SK-N-MC (cell line): Measurements from ENCODE around the gene TEDDM1.

ENCODE experiments used
- EZH2 ChIP-seq: fragments of 200-600 bp; sonication (generic); IDR thresholded peaks from one replicate; pipeline ENCODE4 v1.6.1; 2017; ENCODE audit warnings: antibody characterized with exemption
- FOXP2 ChIP-seq: optimal IDR thresholded peaks from 2 replicates; pipeline ENCODE3; 2011; ENCODE audit warnings: mild to moderate bottlenecking, moderate library complexity; ENCODE audit not compliant: insufficient read depth; ENCODE audit errors: extremely low read length, control extremely low read depth
- POLR2AphosphoS5 ChIP-seq: IDR thresholded peaks from 2 replicates; pipeline ENCODE4 v1.6.1; 2012; ENCODE audit warnings: mild to moderate bottlenecking, low read depth, low read length, borderline replicate concordance

DNA sequence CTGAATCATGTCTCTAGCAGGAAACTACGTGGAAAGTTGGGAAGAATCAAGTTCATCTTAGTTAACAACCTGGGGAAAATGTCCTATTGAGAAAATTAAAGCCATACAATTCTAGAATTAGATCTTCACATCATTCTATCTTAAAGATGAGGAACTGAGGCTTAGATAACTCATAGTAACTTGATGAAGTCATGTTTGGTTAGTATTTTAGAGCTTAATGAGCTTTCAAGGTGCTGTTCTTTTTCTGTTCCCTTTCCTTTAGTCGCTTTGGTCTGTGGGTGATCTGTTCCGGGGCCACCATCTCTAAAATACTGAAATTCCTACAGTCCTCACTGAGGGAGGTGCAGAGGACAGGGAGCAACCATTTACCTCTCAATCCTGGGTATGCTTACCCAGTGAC, 4.6 kb downstream of the TEDDM1 start:
- no peak for TF ChIP-seq EZH2
- no peak for TF ChIP-seq POLR2AphosphoS5
- no peak for TF ChIP-seq FOXP2
